HEK293T (cell line): ENCODE data around the gene TMEM38A.
"Not testable (repeated sequence)": the region's sequence is repeated elsewhere in the genome, so short reads cannot be mapped to it uniquely, and the experiment has no call there.

Experiments used
- CTCF ChIA-PET: fragments of 350-600 bp; formaldehyde crosslinking; extraction: SDS; loops from one replicate; lab custom pipeline; 2021; ENCODE audit warnings: antibody characterized with exemption, inconsistent platforms; lab: Yijun Ruan, JAX
- POLR2A ChIA-PET: fragments of 350-600 bp; formaldehyde crosslinking; extraction: SDS; loops from one replicate; lab custom pipeline; 2020; ENCODE audit warnings: antibody characterized with exemption, inconsistent platforms; lab: Yijun Ruan, JAX
- DNase-seq: peaks from one replicate; pipeline ENCODE4 v3.0.0; 2012; ENCODE audit warnings: mixed read lengths; ENCODE audit errors: extremely low spot score
- ARNT ChIP-seq: fragments of 450-650 bp; IDR thresholded peaks from 2 replicates; pipeline ENCODE4 v1.6.1; 2017; ENCODE audit warnings: mild to moderate bottlenecking
- BHLHE40 ChIP-seq: fragments of 450-650 bp; IDR thresholded peaks from 2 replicates; pipeline ENCODE4 v1.6.1; 2016; ENCODE audit warnings: mild to moderate bottlenecking, moderate library complexity, borderline replicate concordance
- CTBP1 ChIP-seq: fragments of 450-650 bp; IDR thresholded peaks from 2 replicates; pipeline ENCODE4 v1.6.1; 2016; ENCODE audit warnings: borderline replicate concordance
- ELF4 ChIP-seq: fragments of 450-650 bp; IDR thresholded peaks from 2 replicates; pipeline ENCODE4 v1.6.1; 2017; ENCODE audit warnings: antibody characterized with exemption
- FOXA1 ChIP-seq: fragments of 450-650 bp; IDR thresholded peaks from 2 replicates; pipeline ENCODE4 v1.6.1; 2016; ENCODE audit warnings: mild to moderate bottlenecking
- FOXK2 ChIP-seq: fragments of 450-650 bp; IDR thresholded peaks from 2 replicates; pipeline ENCODE4 v1.6.1; 2016; ENCODE audit warnings: mild to moderate bottlenecking
- FOXM1 ChIP-seq: fragments of 450-650 bp; IDR thresholded peaks from 2 replicates; pipeline ENCODE4 v1.6.1; 2017; ENCODE audit warnings: mild to moderate bottlenecking, borderline replicate concordance
- HDGF ChIP-seq: fragments of 450-650 bp; IDR thresholded peaks from 2 replicates; pipeline ENCODE4 v1.6.1; 2017; ENCODE audit warnings: antibody characterized with exemption, borderline replicate concordance
- L3MBTL2 ChIP-seq: fragments of 450-650 bp; conservative IDR thresholded peaks from 2 replicates; pipeline ENCODE4 v1.6.1; 2016; ENCODE audit warnings: mild to moderate bottlenecking
- LEF1 ChIP-seq: fragments of 450-650 bp; IDR thresholded peaks from 2 replicates; pipeline ENCODE4 v1.6.1; 2017; ENCODE audit warnings: mild to moderate bottlenecking, borderline replicate concordance
- NFRKB ChIP-seq: fragments of 450-650 bp; IDR thresholded peaks from 2 replicates; pipeline ENCODE4 v1.6.1; 2016; ENCODE audit warnings: mild to moderate bottlenecking, moderate library complexity
- PKNOX1 ChIP-seq: fragments of 450-650 bp; IDR thresholded peaks from 2 replicates; pipeline ENCODE4 v1.6.1; 2016
- SP1 ChIP-seq: fragments of 450-650 bp; IDR thresholded peaks from 2 replicates; pipeline ENCODE4 v1.6.1; 2017
- SUZ12 ChIP-seq: fragments of 450-650 bp; IDR thresholded peaks from 2 replicates; pipeline ENCODE4 v1.6.1; 2016; ENCODE audit warnings: mild to moderate bottlenecking
- TARDBP ChIP-seq: fragments of 450-650 bp; IDR thresholded peaks from 2 replicates; pipeline ENCODE4 v1.6.1; 2016
- ZNF384 ChIP-seq: fragments of 450-650 bp; IDR thresholded peaks from 2 replicates; pipeline ENCODE4 v1.6.1; 2016

The TMEM38A gene

GRCh38 chr19:16703677-16704076 lies 42.7 kb downstream of the TMEM38A start:
- DNase-seq: no peak
- POLR2A ChIA-PET: no interaction called here
- CTCF ChIA-PET: no interaction called here
- TF ChIP-seq ZNF384 (no peak), ARNT (no peak), BHLHE40 (no peak), CTBP1 (no peak), FOXM1 (no peak), TARDBP (no peak), FOXK2 (no peak), FOXA1 (no peak), SP1 (no peak), SUZ12 (no peak), ELF4 (no peak), NFRKB (no peak), LEF1 (no peak), HDGF (no peak), PKNOX1 (no peak), L3MBTL2 (no peak)

- DNase-seq, CTCF ChIA-PET, POLR2A ChIA-PET: not testable (repeated sequence)
Measured at GRCh38 chr19:16710870-16711269, 49.9 kb downstream of the TMEM38A start.

GRCh38 chr19:16712295-16712694 lies 51.4 kb downstream of the TMEM38A start:
- POLR2A ChIA-PET, DNase-seq: not testable (repeated sequence)
- CTCF ChIA-PET: interaction anchor here (0.7 kb wide), 1 partner anchor 21 kb away, joined by 6 read pairs; no protein-coding TSS in a partner anchor

GRCh38 chr19:16714702-16715287 lies 53.9 kb downstream of the TMEM38A start:
- DNase-seq: peak; percentile 79

DNA sequence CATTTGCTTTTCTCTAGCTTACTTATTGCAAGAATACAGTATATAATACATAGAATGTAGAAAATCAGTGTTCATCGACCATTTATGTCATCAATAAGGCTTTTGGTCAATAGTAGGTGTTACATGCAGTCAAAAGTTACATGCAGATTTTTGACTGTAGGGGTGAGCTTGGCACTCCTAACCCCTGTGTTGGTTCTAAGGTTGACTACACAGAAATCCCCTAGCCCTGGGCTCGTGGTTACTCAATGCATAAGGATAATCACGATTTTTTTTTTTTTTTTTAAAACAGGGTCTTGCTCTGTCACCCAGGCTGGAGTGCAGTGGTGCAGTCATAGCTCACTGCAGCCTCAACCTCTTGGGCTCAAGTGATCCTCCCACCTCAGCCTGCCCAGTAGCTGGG lies 54.7 kb downstream of the TMEM38A start:
- ChIA-PET POLR2A (no interaction called here), CTCF (interaction anchor here (0.6 to 1.3 kb wide), 4 partner anchors 23 to 337 kb away, joined by 3 to 5 read pairs (median 4); no protein-coding TSS in a partner anchor)
- DNase-seq: no peak
- TF ChIP-seq SP1 (no peak), BHLHE40 (no peak), HDGF (no peak), ZNF384 (no peak), ELF4 (no peak), SUZ12 (no peak), CTBP1 (no peak), L3MBTL2 (no peak), LEF1 (no peak)

More at GRCh38 chr19:16714702-16715287, 53.9 kb downstream of the TMEM38A start:
- ChIA-PET POLR2A (no interaction called here), CTCF (interaction anchor here (0.6 to 1.3 kb wide), 8 partner anchors 10 to 713 kb away, joined by 3 to 7 read pairs (median 4); no protein-coding TSS in a partner anchor)
- TF ChIP-seq ARNT (no peak), PKNOX1 (no peak), FOXA1 (no peak), FOXK2 (no peak), CTBP1 (no peak), L3MBTL2 (no peak), HDGF (no peak)

GRCh38 chr19:16721051-16721450 lies 60.1 kb downstream of the TMEM38A start:
- CTCF ChIA-PET: no interaction called here
- POLR2A ChIA-PET: interaction anchor here (0.6 kb wide), 1 partner anchor 25 kb away, joined by 3 read pairs; no protein-coding TSS in a partner anchor
- no peak for DNase-seq
- TF ChIP-seq PKNOX1 (no peak), FOXM1 (no peak), ELF4 (no peak), L3MBTL2 (no peak), HDGF (no peak), ARNT (no peak), NFRKB (no peak), ZNF384 (no peak), SP1 (no peak), FOXA1 (no peak), FOXK2 (no peak), BHLHE40 (no peak), CTBP1 (no peak), TARDBP (no peak), LEF1 (no peak), SUZ12 (no peak)

- POLR2A ChIA-PET: no interaction called here
- TF ChIP-seq SUZ12 (no peak), ZNF384 (no peak), NFRKB (no peak), FOXA1 (no peak), ARNT (no peak), ELF4 (no peak), PKNOX1 (no peak), L3MBTL2 (no peak), CTBP1 (no peak), HDGF (no peak), FOXK2 (no peak), LEF1 (no peak), BHLHE40 (no peak), TARDBP (no peak), SP1 (no peak), FOXM1 (no peak)
- CTCF ChIA-PET: no interaction called here
Measured at GRCh38 chr19:16722591-16722990, 61.7 kb downstream of the TMEM38A start.

More at GRCh38 chr19:16722591-16722990, 61.7 kb downstream of the TMEM38A start:
- DNase-seq: no peak
